ENCODE results near the gene CWC22.
"Not testable (repeated sequence)": the region's sequence is repeated elsewhere in the genome, so short reads cannot be mapped to it uniquely, and the experiment has no call there.

CWC22 gene

DNA sequence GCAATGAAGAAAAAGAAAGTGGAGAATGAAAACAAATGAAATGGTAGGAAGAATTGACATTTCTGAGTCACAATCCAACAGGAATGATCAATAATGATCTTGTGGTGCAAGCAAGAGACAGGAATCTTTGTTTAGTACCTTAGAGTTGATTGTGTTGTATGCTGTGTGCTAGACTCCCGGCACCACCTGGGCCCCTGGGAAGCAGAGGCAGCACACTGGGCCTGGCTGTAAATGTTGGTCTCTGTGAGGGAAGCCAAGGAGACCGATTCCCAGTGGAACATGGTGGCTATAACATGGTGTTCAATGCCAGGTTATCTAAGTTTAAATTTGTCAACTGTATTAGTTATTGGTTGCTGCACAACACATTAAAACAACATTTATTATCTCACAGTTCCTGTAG, 9.8 kb upstream of the CWC22 start:
- no peak for DNase-seq (ENCODE audit: low read depth)
- H3K4me3 ChIP-seq (ENCODE audit: low read depth, low read length) = no peak overlapping the region
- no peak for TF ChIP-seq CTCF (IDR thresholded peaks at IDR 0.05; ENCODE audit: control insufficient read depth, extremely low read depth, insufficient read depth)

- DNase-seq (ENCODE audit: low read depth) = no peak
- H3K4me3 ChIP-seq (ENCODE audit: low read depth, low read length) = no peak overlapping the region
- no peak for TF ChIP-seq CTCF (IDR thresholded peaks at IDR 0.05; ENCODE audit: control insufficient read depth, extremely low read depth, insufficient read depth)
Observed at GRCh38 chr2:180015951-180016709, 9.0 kb upstream of the CWC22 start.

GRCh38 chr2:180012523-180012922, 5.4 kb upstream of the CWC22 start:
- no peak for DNase-seq (ENCODE audit: low read depth)
- TF ChIP-seq CTCF (IDR thresholded peaks at IDR 0.05; ENCODE audit: control insufficient read depth, extremely low read depth, insufficient read depth) = no peak
- H3K4me3 ChIP-seq (ENCODE audit: low read depth, low read length) = no peak overlapping the region

DNA sequence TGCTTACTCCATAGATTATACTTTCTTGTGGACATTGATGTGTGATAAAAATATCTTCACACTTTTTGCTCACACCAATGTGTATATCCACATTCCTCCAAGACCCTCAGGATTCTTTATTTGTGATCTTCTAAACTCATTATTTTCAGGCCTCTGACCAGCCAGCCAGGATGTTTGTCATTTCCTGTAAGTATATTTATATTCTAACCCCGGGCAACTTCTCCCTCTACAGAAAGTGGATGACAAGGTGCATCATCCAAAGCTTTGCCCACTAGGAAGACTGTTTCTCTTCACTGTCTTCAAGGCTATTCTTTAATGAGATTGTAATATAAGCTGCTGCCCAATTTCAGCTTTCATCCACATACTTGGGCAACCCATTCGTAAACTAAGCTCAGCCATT, 3.6 kb upstream of the CWC22 start:
- no peak overlapping the region for H3K4me3 ChIP-seq (ENCODE audit: low read depth, low read length)
- DNase-seq (ENCODE audit: low read depth) = no peak
- no peak for TF ChIP-seq CTCF (IDR thresholded peaks at IDR 0.05; ENCODE audit: control insufficient read depth, extremely low read depth, insufficient read depth)

GRCh38 chr2:180006231-180006630, 866 bp downstream of the CWC22 start:
- H3K4me3 ChIP-seq (ENCODE audit: low read depth, low read length) = peak overlapping the region; percentile 95
- no peak for DNase-seq (ENCODE audit: low read depth)
- TF ChIP-seq CTCF (IDR thresholded peaks at IDR 0.05; ENCODE audit: control insufficient read depth, extremely low read depth, insufficient read depth) = no peak

GRCh38 chr2:180005465-180005864, 1.6 kb downstream of the CWC22 start:
- not testable (repeated sequence) for DNase-seq (ENCODE audit: low read depth); H3K4me3 ChIP-seq (ENCODE audit: low read depth, low read length)

- no peak for TF ChIP-seq CTCF (IDR thresholded peaks at IDR 0.05; ENCODE audit: control insufficient read depth, extremely low read depth, insufficient read depth)
- no peak for DNase-seq (ENCODE audit: low read depth)
- no peak overlapping the region for H3K4me3 ChIP-seq (ENCODE audit: low read depth, low read length)
Observed at GRCh38 chr2:180004731-180005130, 2.4 kb downstream of the CWC22 start.
